Hepatocyte (in vitro differentiated cells): ENCODE measurements around the gene UVSSA. TPM values are rescaled to one million over a fixed set of nuclear protein-coding genes. Genes with fewer than 3 reads are reported as not detected.

Experiments used
- DNase-seq: peaks from one replicate; pipeline ENCODE4 v3.0.0-alpha.2; 2016; ENCODE audit warnings: low spot score
- H2AFZ ChIP-seq: fragments of 200-600 bp; sonication (generic); 2 replicates; pipeline ENCODE4 v1.6.0; 2016; ENCODE audit warnings: antibody characterized with exemption, mild to moderate bottlenecking
- H3K27ac ChIP-seq: fragments of 200-600 bp; sonication (generic); 2 replicates; pipeline ENCODE4 v1.5.1; 2016; ENCODE audit warnings: mild to moderate bottlenecking
- H3K27me3 ChIP-seq: fragments of 200-600 bp; sonication (generic); 2 replicates; pipeline ENCODE4 v1.6.1; 2016
- H3K36me3 ChIP-seq: fragments of 200-600 bp; sonication (generic); replicated peaks from 2 replicates; pipeline ENCODE4 v1.5.1; 2016; ENCODE audit warnings: low read depth; ENCODE audit not compliant: insufficient read depth
- H3K4me1 ChIP-seq: fragments of 200-600 bp; sonication (generic); 2 replicates; pipeline ENCODE4 v1.5.1; 2016; ENCODE audit warnings: mild to moderate bottlenecking, moderate library complexity; ENCODE audit not compliant: insufficient read depth
- H3K4me2 ChIP-seq: fragments of 200-600 bp; sonication (generic); 2 replicates; pipeline ENCODE4 v1.6.0; 2016
- H3K4me3 ChIP-seq: fragments of 200-600 bp; sonication (generic); 2 replicates; pipeline ENCODE4 v1.5.1; 2016; ENCODE audit warnings: mild to moderate bottlenecking
- H3K79me2 ChIP-seq: fragments of 200-600 bp; sonication (generic); 2 replicates; pipeline ENCODE4 v1.6.0; 2017; ENCODE audit warnings: mild to moderate bottlenecking
- H3K9me2 ChIP-seq: fragments of 200-600 bp; sonication (generic); replicated peaks from 2 replicates; pipeline ENCODE4 v1.6.0; 2017; ENCODE audit warnings: mild to moderate bottlenecking; ENCODE audit not compliant: insufficient read depth
- H3K9me3 ChIP-seq: fragments of 200-600 bp; sonication (generic); 2 replicates; pipeline ENCODE4 v1.5.1; 2016; ENCODE audit warnings: low read depth, mild to moderate bottlenecking
- H4K20me1 ChIP-seq: fragments of 200-600 bp; sonication (generic); 2 replicates; pipeline ENCODE4 v1.6.0; 2016; ENCODE audit warnings: mild to moderate bottlenecking; ENCODE audit not compliant: insufficient read depth, poor library complexity, severe bottlenecking
- EZH2 ChIP-seq: fragments of 200-600 bp; sonication (generic); IDR thresholded peaks from 2 replicates; pipeline ENCODE4 v1.6.1; 2016; ENCODE audit warnings: antibody characterized with exemption, mild to moderate bottlenecking, borderline replicate concordance
- EZH2phosphoT487 ChIP-seq: fragments of 200-600 bp; sonication (generic); IDR thresholded peaks from one replicate; pipeline ENCODE4 v1.6.1; 2018; ENCODE audit warnings: antibody characterized with exemption, mild to moderate bottlenecking, low read depth, moderate library complexity; ENCODE audit not compliant: unreplicated experiment, severe bottlenecking
- WGBS: methylation state at CpG from one replicate; pipeline ENCODE4 v1.1.6; 2016; ENCODE audit warnings: low lambda C conversion rate; ENCODE audit errors: missing lambda C conversion rate; 5-methylcytosine and 5-hydroxymethylcytosine counted together
- polyA plus RNA-seq: library from polyadenylated mRNA; unstranded; fragments of >200 nt; fragmentation: Nextera tagmentation; extraction: Ambion mirVana; gene quantifications from 2 replicates; pipeline ENCODE4 v1.2.1, GENCODE V29; 2016
- total RNA-seq: library from RNA; depleted of rRNA; stranded (reverse); fragments of >200 nt; gene quantifications from 2 replicates; pipeline ENCODE4 v1.2.3, GENCODE V29; 2014
- TF ChIP-seq, protein P1 (sequence below): fragments of 200-600 bp; sonication (generic); IDR thresholded peaks from 2 replicates; pipeline ENCODE4 v1.5.1; 2016; ENCODE audit warnings: antibody characterized with exemption, mild to moderate bottlenecking; ENCODE audit not compliant: poor library complexity

Gene UVSSA
- total and polyA plus RNA-seq, 2 experiments from 2014 or later, result 10.6 to 11.0 TPM

DNA sequence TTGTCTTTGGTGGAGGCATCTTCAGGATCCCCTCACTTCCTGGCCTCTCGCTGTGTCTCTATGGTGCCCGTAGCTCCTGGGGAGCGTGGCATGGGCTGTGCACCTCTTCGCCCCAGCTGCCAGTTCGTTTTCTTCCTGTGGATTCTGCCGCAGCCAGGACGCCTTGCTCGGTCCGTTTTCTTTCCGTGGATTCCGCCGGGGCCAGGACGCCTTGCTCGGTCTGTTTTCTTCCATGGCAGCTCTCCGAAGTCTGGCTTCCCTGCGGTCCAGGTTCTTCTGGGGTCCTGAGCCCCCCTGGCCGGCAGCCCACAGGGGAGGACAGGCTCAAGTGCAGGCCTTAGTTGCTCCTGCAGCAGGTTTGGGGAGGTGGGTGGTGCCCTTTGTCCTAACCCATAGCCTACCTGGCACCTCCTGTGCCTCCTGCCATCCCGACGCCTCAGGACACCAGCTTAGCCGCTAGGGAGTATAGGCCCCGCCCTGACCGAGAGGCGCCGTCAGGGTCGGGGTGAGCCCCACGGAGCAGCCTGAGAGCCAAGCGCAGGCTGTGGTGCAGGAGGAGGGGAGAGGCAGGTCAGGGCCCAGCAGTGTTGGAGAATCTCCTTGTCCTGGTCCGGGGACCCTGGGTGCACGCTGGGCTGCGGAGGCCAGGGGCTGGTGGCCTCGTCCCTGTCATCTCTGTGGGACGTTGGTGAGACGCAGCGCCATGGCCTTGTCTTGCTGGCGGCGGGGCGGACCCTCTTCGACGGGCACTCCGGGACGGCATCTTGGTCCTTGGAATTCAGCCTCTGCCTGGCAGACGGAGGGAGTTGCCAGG is 27.1 kb downstream of the UVSSA start:
- 98% methylated on average over 38 of the region's 42 CpGs for WGBS
- Histone ChIP-seq H3K27ac (no peak overlapping the region), H3K79me2 (no peaks in the 10 kb centered on the region), H3K36me3 (no peaks in the 10 kb centered on the region), H3K27me3 (no peaks in the 10 kb centered on the region), H3K9me3 (no peaks in the 10 kb centered on the region), H3K9me2 (no peaks in the 10 kb centered on the region), H3K4me1 (no peaks in the 10 kb centered on the region), H4K20me1 (no peaks in the 10 kb centered on the region), H2AFZ (no peak overlapping the region), H3K4me3 (no peak overlapping the region), H3K4me2 (no peak overlapping the region)
- no peak for DNase-seq
- TF ChIP-seq EZH2phosphoT487, result no peak
- TF ChIP-seq, protein P1, sequence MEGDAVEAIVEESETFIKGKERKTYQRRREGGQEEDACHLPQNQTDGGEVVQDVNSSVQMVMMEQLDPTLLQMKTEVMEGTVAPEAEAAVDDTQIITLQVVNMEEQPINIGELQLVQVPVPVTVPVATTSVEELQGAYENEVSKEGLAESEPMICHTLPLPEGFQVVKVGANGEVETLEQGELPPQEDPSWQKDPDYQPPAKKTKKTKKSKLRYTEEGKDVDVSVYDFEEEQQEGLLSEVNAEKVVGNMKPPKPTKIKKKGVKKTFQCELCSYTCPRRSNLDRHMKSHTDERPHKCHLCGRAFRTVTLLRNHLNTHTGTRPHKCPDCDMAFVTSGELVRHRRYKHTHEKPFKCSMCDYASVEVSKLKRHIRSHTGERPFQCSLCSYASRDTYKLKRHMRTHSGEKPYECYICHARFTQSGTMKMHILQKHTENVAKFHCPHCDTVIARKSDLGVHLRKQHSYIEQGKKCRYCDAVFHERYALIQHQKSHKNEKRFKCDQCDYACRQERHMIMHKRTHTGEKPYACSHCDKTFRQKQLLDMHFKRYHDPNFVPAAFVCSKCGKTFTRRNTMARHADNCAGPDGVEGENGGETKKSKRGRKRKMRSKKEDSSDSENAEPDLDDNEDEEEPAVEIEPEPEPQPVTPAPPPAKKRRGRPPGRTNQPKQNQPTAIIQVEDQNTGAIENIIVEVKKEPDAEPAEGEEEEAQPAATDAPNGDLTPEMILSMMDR, result no peak
- no peak for TF ChIP-seq EZH2

DNA sequence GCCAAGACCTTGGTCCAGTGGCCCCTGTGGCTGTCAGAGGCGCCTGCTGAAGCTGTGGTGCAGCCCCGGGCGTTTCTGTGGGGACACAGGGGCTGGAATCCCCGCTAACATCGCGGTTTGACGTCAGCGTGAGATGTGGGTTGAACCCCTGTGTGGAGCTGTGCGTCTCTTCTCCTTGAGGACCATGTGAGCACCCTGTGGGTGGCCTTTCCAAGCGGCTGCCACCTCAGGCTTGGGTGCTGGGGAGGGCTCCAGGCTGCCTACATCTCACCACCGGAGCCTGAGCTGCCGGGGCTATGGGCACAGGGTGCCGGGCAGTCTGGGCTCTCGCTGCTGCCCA is 27.7 kb downstream of the UVSSA start:
- Histone ChIP-seq H4K20me1 (no peaks in the 10 kb centered on the region), H3K9me2 (no peaks in the 10 kb centered on the region), H3K4me2 (no peak overlapping the region), H3K79me2 (no peaks in the 10 kb centered on the region), H3K36me3 (no peaks in the 10 kb centered on the region), H3K27me3 (no peaks in the 10 kb centered on the region), H3K9me3 (no peaks in the 10 kb centered on the region), H3K4me1 (no peaks in the 10 kb centered on the region), H3K4me3 (no peak overlapping the region), H3K27ac (no peak overlapping the region), H2AFZ (no peak overlapping the region)
- TF ChIP-seq, protein P1, result no peak
- no peak for TF ChIP-seq EZH2
- TF ChIP-seq EZH2phosphoT487, result no peak
- no peak for DNase-seq
- 97% methylated on average over 14 of the region's 14 CpGs for WGBS

DNA sequence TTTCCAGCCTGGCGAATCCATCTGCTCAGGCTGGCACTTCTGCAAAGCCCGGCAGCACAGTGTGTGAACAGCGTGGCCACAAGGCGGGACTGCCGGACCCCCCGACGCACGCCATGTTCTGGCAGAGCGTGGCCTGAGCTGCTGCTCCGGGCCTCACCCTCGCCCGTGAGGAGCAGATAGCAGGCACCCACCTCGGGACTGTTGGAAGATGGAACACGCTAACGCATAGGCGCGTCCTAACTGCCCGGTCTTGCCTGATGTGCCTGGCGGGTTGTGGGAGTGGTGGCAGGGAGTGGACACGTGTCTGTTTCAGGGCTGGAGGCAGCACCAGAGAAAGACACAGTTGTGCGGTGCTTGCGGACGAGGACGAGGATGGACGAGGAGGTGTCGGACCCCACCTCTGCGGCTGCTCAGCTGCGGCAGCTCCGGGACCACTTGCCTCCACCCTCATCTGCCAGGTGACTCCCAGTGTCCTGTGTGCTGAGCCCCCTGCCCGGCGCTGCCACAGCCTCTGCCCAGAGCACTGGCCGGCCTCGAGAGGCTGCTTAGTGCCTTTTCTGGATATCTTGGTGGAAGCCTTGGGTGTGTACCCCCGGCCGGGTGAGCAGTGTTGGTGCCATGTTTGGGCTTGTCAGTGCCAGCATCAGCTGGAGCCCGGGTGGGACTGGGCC is 28.2 kb downstream of the UVSSA start:
- Histone ChIP-seq H3K9me2 (no peaks in the 10 kb centered on the region), H3K27ac (no peak overlapping the region), H3K36me3 (no peaks in the 10 kb centered on the region), H3K4me3 (no peak overlapping the region), H3K9me3 (no peaks in the 10 kb centered on the region), H3K79me2 (no peaks in the 10 kb centered on the region), H2AFZ (no peak overlapping the region), H3K4me1 (no peaks in the 10 kb centered on the region), H3K27me3 (no peaks in the 10 kb centered on the region), H3K4me2 (no peak overlapping the region), H4K20me1 (no peaks in the 10 kb centered on the region)
- no peak for DNase-seq
- WGBS, result 96% methylated on average over 36 of the region's 36 CpGs
- TF ChIP-seq EZH2 (no peak), EZH2phosphoT487 (no peak)
- TF ChIP-seq, protein P1, result no peak
